ENCODE data around the gene CACNA1C. TPM values are rescaled to one million over a fixed set of nuclear protein-coding genes. Genes with fewer than 3 reads are reported as not detected.

CACNA1C gene
- total RNA-seq, 1 experiment from 2014 or later = 0.57 TPM

- no peak for DNase-seq (ENCODE audit: low read depth)
These were observed 600.7 kb downstream of the CACNA1C start for GRCh38 chr12:2653461-2653965.

- no peak for DNase-seq (ENCODE audit: low read depth)
These were observed 601.5 kb downstream of the CACNA1C start for GRCh38 chr12:2654311-2654710.

GRCh38 chr12:2654741-2655140 is 602.0 kb downstream of the CACNA1C start:
- no peak for DNase-seq (ENCODE audit: low read depth)

- no peak for DNase-seq (ENCODE audit: low read depth)
These were observed 609.7 kb downstream of the CACNA1C start for GRCh38 chr12:2662524-2662923.

GRCh38 chr12:2664721-2665577 is 612.2 kb downstream of the CACNA1C start:
- no peak for DNase-seq (ENCODE audit: low read depth)

GRCh38 chr12:2666411-2666810 is 613.6 kb downstream of the CACNA1C start:
- DNase-seq (ENCODE audit: low read depth) = no peak

GRCh38 chr12:2666846-2667245 is 614.1 kb downstream of the CACNA1C start:
- DNase-seq (ENCODE audit: low read depth) = no peak

GRCh38 chr12:2667716-2668440 is 615.1 kb downstream of the CACNA1C start:
- no peak for DNase-seq (ENCODE audit: low read depth)

- no peak for DNase-seq (ENCODE audit: low read depth)
These were observed 616.0 kb downstream of the CACNA1C start for GRCh38 chr12:2668816-2669215.

- no peak for DNase-seq (ENCODE audit: low read depth)
These were observed 616.8 kb downstream of the CACNA1C start for GRCh38 chr12:2669560-2669959.

GRCh38 chr12:2672863-2673262 is 620.1 kb downstream of the CACNA1C start:
- DNase-seq (ENCODE audit: low read depth) = no peak

- no peak for DNase-seq (ENCODE audit: low read depth)
These were observed 621.4 kb downstream of the CACNA1C start for GRCh38 chr12:2673966-2674810.

- DNase-seq (ENCODE audit: low read depth) = no peak
These were observed 623.0 kb downstream of the CACNA1C start for GRCh38 chr12:2675776-2676175.

- no peak for DNase-seq (ENCODE audit: low read depth)
These were observed 624.5 kb downstream of the CACNA1C start for GRCh38 chr12:2677142-2677880.

- no peak for DNase-seq (ENCODE audit: low read depth)
These were observed 625.6 kb downstream of the CACNA1C start for GRCh38 chr12:2678426-2678825.

- no peak for DNase-seq (ENCODE audit: low read depth)
These were observed 626.5 kb downstream of the CACNA1C start for GRCh38 chr12:2679068-2679815.

GRCh38 chr12:2679816-2680675 is 627.3 kb downstream of the CACNA1C start:
- no peak for DNase-seq (ENCODE audit: low read depth)

GRCh38 chr12:2680676-2681039 is 627.9 kb downstream of the CACNA1C start:
- no peak for DNase-seq (ENCODE audit: low read depth)

- no peak for DNase-seq (ENCODE audit: low read depth)
These were observed 628.8 kb downstream of the CACNA1C start for GRCh38 chr12:2681450-2682205.
